Measurements from ENCODE around the gene SYCP2. TPM values are rescaled to one million over a fixed set of nuclear protein-coding genes. Genes with fewer than 3 reads are reported as not detected.

The SYCP2 gene
- total RNA-seq, 1 experiment from 2014 or later, result 1.8 TPM

GRCh38 chr20:59966428-59966827, 33.0 kb upstream of the SYCP2 start:
- Histone ChIP-seq H4K20me1 (ENCODE audit: low read length) (no peaks in the 10 kb centered on the region), H3K9me3 (ENCODE audit: low read length) (no peaks in the 10 kb centered on the region), H2AFZ (ENCODE audit: low read length) (no peak overlapping the region), H3K9ac (ENCODE audit: low read length) (no peak overlapping the region), H3K27me3 (ENCODE audit: low read length) (no peaks in the 10 kb centered on the region), H3F3A (ENCODE audit: low read length, unreplicated experiment) (no peaks in the 10 kb centered on the region), H3K4me1 (ENCODE audit: insufficient read depth, low read length) (peaks cover 16% of the 10 kb centered on the region), H3K36me3 (ENCODE audit: low read depth, low read length) (no peaks in the 10 kb centered on the region), H3K79me2 (ENCODE audit: low read length) (no peaks in the 10 kb centered on the region), H3K27ac (ENCODE audit: low read length) (no peak overlapping the region), H3K4me2 (ENCODE audit: low read length) (no peak overlapping the region), H3K9me2 (replicated peaks; ENCODE audit: low read length) (no peaks in the 10 kb centered on the region), H3K4me3 (ENCODE audit: low read length) (no peak overlapping the region)
- BruUV-seq (replicated peaks), result no TSS peak
- intact Hi-C loops (cut with micrococcal nuclease), result no loop called here
- POLR2A ChIA-PET (ENCODE audit: unreplicated experiment), result no interaction called here
- no peak for ATAC-seq
- DNase-seq, result no peak
- CTCF ChIA-PET, result no interaction called here
- no peak for TF ChIP-seq CTCF (conservative IDR thresholded peaks at IDR 0.05; ENCODE audit: low read depth, low read length)
- no peak for TF ChIP-seq EZH2phosphoT487 (IDR thresholded peaks at IDR 0.05; ENCODE audit: borderline replicate concordance, low read length)
- TF ChIP-seq EZH2 (IDR thresholded peaks at IDR 0.05; ENCODE audit: low read length, unreplicated experiment), result no peak

- Histone ChIP-seq H3K27ac (ENCODE audit: low read length) (no peak overlapping the region), H3K4me3 (ENCODE audit: low read length) (no peak overlapping the region), H3K4me2 (ENCODE audit: low read length) (no peak overlapping the region), H3K79me2 (ENCODE audit: low read length) (no peaks in the 10 kb centered on the region), H3K9me3 (ENCODE audit: low read length) (no peaks in the 10 kb centered on the region), H3F3A (ENCODE audit: low read length, unreplicated experiment) (no peaks in the 10 kb centered on the region), H3K9ac (ENCODE audit: low read length) (no peak overlapping the region), H3K9me2 (replicated peaks; ENCODE audit: low read length) (no peaks in the 10 kb centered on the region), H3K27me3 (ENCODE audit: low read length) (no peaks in the 10 kb centered on the region), H2AFZ (ENCODE audit: low read length) (no peak overlapping the region), H3K4me1 (ENCODE audit: insufficient read depth, low read length) (peaks cover 12% of the 10 kb centered on the region; the same call in 1 of the 2 replicates), H4K20me1 (ENCODE audit: low read length) (no peaks in the 10 kb centered on the region), H3K36me3 (ENCODE audit: low read depth, low read length) (no peaks in the 10 kb centered on the region)
- ChIA-PET CTCF (no interaction called here), POLR2A (ENCODE audit: unreplicated experiment) (no interaction called here)
- ATAC-seq (no peak), DNase-seq (no peak)
- TF ChIP-seq CTCF (conservative IDR thresholded peaks at IDR 0.05; ENCODE audit: low read depth, low read length) (no peak), EZH2 (IDR thresholded peaks at IDR 0.05; ENCODE audit: low read length, unreplicated experiment) (no peak), EZH2phosphoT487 (IDR thresholded peaks at IDR 0.05; ENCODE audit: borderline replicate concordance, low read length) (no peak)
- BruUV-seq (replicated peaks), result no TSS peak
- intact Hi-C loops (cut with micrococcal nuclease), result no loop called here
These were observed 28.7 kb upstream of the SYCP2 start for GRCh38 chr20:59962155-59962554.

GRCh38 chr20:59961423-59961822, 28.0 kb upstream of the SYCP2 start:
- BruUV-seq (replicated peaks), result no TSS peak
- Histone ChIP-seq H3K79me2 (ENCODE audit: low read length) (no peaks in the 10 kb centered on the region), H4K20me1 (ENCODE audit: low read length) (no peaks in the 10 kb centered on the region), H3K27me3 (ENCODE audit: low read length) (no peaks in the 10 kb centered on the region), H3F3A (ENCODE audit: low read length, unreplicated experiment) (no peaks in the 10 kb centered on the region), H3K4me3 (ENCODE audit: low read length) (no peak overlapping the region), H3K4me1 (ENCODE audit: insufficient read depth, low read length) (peaks cover 13% of the 10 kb centered on the region; the same call in 1 of the 2 replicates), H2AFZ (ENCODE audit: low read length) (no peak overlapping the region), H3K36me3 (ENCODE audit: low read depth, low read length) (no peaks in the 10 kb centered on the region), H3K9ac (ENCODE audit: low read length) (no peak overlapping the region), H3K4me2 (ENCODE audit: low read length) (no peak overlapping the region), H3K27ac (ENCODE audit: low read length) (no peak overlapping the region), H3K9me2 (replicated peaks; ENCODE audit: low read length) (no peaks in the 10 kb centered on the region), H3K9me3 (ENCODE audit: low read length) (no peaks in the 10 kb centered on the region)
- intact Hi-C loops (cut with micrococcal nuclease), result no loop called here
- DNase-seq (peak; percentile 46), ATAC-seq (no peak)
- TF ChIP-seq EZH2 (IDR thresholded peaks at IDR 0.05; ENCODE audit: low read length, unreplicated experiment) (no peak), EZH2phosphoT487 (IDR thresholded peaks at IDR 0.05; ENCODE audit: borderline replicate concordance, low read length) (no peak), CTCF (conservative IDR thresholded peaks at IDR 0.05; ENCODE audit: low read depth, low read length) (no peak)
- ChIA-PET CTCF (no interaction called here), POLR2A (ENCODE audit: unreplicated experiment) (interaction anchor here (0.6 kb wide), 1 partner anchor 9 kb away, joined by 3 read pairs; no protein-coding TSS in a partner anchor)

Measured in PC-3 (cell line).